GM18861 (cell line): ENCODE results near the gene TGFBR2.
A peak's percentile ranks its signal among the peaks of the same experiment; 100 is the strongest.
"Not testable (repeated sequence)": the region's sequence is repeated elsewhere in the genome, so short reads cannot be mapped to it uniquely, and the experiment has no call there.

Experiments used
- ATAC-seq: cut with Tn5 transposase; IDR thresholded peaks from one replicate; pipeline ENCODE4 v1.9.1; 2021; ENCODE audit not compliant: unreplicated experiment

TGFBR2 gene

GRCh38 chr3:30617653-30618052 is 11.3 kb downstream of the TGFBR2 start:
- ATAC-seq: no peak

DNA sequence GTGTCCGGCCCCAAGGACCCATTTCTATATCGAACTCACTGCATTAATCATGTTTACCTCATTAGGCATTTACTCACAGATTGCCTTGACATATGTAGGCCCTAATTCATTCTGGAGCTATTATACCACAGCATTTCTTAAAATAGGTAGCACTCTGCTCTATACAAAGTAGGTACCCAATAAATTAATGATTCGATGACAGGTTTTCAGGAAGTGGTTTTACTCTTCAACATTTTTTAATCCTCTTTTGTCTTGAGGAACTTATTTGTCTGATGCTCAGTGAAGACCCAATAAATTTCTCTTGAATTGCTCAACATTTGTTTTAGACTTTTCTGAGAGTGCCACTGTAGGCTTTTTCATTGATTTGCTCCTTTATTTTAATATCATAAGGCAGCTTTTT is 12.1 kb downstream of the TGFBR2 start:
- no peak for ATAC-seq

GRCh38 chr3:30619318-30619717 is 12.9 kb downstream of the TGFBR2 start:
- ATAC-seq: no peak

- no peak for ATAC-seq
Measured at GRCh38 chr3:30620402-30621360, 14.3 kb downstream of the TGFBR2 start.

GRCh38 chr3:30621576-30621975 is 15.2 kb downstream of the TGFBR2 start:
- no peak for ATAC-seq

DNA sequence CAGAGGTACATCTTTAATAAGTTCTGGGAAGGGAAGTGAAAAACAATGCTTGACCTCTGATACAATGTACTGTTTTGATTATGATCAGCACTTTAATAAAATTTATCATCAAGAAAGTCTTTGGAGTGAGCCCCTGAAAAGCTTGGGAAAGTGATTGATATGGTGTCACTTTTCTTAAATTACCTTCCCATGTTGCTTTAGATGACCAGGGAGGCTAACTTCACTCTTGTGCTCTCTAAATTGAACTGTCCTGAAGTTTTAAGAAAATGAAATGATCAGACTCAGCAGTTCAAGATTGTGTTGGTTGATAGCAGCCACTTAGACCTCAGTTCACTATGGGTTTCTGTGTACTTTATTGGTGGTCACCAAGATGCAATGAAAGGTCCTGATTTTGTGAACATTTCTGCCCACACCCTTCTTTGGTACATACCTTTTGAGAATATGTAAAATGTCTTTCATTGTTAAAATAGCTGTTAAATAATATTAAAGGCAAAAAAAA is 15.7 kb downstream of the TGFBR2 start:
- ATAC-seq: no peak

GRCh38 chr3:30622790-30623189 is 16.4 kb downstream of the TGFBR2 start:
- no peak for ATAC-seq

GRCh38 chr3:30623351-30623750 is 16.9 kb downstream of the TGFBR2 start:
- ATAC-seq: no peak

DNA sequence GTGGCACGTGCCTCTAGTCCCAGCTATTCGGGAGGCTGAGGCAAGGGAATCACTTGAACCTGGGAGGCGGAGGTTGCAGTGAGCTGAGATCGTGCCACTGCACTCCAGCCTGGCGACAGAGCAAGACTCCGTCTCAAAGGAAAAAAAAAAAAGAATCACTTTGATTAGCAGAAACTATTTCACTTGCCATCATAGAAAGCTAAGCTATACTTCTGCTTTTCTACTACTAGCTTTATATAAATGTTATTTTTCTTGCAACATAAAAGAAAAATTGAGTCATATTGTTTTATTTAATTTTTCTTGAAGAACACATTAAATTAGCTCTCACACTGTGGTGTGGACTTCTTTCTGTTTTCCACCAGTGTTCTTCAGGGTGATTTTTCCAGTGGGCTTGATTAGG is 18.1 kb downstream of the TGFBR2 start:
- ATAC-seq: not testable (repeated sequence)

- ATAC-seq: no peak
Measured at GRCh38 chr3:30625541-30626438, 19.4 kb downstream of the TGFBR2 start.

- no peak for ATAC-seq
Measured at GRCh38 chr3:30626443-30627180, 20.2 kb downstream of the TGFBR2 start.

DNA sequence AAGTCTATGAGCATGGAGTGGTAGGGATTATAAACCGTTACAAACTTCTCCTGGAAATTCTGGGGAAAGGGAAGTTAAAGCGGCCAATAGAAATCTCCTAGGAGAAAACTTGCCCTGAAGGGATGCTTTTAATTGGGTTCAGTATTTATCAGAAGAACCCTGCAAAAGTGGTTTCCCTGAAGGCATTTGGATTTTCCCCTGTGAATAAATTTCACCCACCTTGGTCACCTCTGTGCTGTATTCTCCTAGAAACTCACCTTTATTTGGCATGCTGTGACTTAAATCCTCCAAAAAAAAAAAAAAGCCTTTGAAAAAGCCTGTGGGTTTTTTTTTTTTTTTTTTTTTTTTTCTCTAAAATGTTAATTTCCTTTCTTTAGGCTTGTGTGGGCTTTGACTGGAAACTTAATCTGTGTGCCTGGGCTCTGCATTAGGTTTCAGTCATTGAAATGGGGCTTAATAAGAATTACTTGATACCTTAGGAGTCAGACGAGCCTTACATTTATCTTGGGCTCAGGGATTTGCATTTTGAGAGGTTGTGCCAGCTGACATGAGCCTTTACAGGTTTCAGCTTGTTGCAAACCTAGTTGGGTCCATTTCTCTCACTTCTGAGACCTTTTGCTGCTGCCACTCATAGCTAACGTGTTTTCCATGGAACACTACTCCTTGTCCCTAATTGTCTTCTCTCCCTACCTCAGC is 22.0 kb downstream of the TGFBR2 start:
- ATAC-seq: no peak

DNA sequence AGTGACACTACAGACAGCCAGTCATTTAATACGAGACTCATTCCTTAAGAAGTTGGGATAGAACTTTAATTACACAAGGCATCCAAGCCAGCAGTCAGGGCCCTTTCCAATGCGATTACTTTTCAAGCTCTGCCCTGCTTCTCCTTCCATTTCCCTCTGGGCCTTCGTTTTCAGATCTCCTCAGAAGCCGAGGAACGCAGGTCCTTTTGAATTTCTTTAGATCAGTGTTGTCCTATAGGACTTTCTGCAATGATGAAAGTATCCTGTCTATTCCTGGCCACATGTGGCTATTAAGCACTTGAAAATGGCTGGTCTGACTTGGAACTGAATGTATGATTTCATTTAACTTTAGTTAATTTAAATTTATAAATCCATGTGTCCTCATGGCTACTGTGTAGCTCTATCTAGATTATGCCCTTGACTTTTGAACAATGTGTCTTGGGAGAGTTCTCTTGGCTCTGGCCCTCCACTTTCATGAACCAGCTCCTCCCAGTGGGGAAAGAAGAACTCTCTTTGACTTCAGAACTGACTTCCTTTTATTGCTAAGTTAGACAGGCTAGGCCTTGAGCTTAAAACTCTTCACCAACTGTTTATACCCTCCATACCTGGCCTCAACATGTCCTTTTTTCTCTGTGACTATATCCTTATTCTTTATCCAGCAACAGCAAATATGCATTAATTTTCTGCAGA is 22.6 kb downstream of the TGFBR2 start:
- peak; percentile 41 for ATAC-seq

DNA sequence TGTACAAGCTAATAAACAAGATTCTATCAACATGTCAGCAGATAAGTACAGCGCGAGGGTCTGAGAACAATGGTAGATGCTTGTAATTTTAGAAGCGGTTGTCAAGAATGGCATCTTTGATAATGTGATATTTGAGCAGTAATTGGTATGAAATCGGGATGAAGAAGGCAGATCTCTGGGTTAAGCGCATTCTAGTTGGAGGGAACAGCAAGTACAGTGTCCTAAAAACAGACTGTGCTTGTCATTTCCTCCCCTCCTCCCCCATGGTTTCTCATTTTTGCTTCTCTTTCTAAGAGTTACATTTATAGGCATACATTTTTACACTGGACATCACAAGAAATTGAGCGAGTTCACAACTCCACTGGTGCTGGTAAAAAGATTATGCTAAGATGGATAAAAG is 23.3 kb downstream of the TGFBR2 start:
- ATAC-seq: no peak

- ATAC-seq: no peak
Measured at GRCh38 chr3:30630238-30631030, 24.0 kb downstream of the TGFBR2 start.

DNA sequence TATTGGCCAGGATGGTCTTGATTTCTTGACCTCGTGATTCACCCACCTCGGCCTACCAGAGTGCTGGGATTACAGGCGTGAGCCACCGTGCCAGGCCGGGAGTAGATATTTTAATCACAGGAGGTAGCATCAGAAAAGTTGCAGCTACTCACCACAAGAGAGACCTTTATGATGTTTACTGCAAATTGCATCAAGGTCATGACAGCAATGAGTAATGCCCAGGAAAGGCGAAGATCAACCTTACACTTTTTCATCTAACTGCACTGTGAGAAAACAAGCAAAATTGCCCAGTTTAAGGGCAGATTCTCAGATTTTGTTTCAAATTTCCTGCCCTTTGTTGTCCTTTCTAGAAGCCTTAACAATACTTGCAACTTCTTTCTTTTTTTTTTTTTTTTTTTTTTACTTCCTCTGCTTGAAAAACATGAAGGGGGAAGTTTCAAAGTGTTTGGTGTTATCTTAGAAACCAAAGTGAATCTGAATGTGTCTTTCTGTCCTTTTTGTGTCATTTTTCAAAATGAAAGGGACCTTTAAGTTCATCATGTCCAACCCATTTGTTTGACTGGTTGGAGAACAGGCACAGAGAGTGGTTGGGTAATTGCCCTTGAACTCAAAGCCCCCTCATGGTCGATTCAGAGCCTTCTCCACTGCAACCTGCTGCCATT is 25.0 kb downstream of the TGFBR2 start:
- ATAC-seq: peak; percentile 41

DNA sequence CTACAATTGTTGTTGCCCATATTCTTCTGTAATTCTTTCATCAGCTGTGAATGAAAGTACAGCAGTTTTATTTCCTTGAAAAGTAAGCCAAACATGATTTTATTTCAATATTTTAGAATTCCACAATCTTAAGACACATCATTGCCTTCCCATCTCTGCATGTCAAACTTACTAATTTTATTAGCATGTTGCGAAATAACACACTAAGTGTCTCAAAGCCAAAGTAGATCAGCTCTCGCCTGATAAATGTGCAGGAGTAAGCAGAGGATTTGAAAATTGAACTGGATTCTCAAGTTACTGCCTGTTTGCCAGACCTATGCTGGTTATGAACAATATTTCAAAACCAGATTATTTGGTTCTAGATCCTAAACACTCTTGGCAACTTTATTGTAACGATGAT is 25.7 kb downstream of the TGFBR2 start:
- ATAC-seq: no peak

- no peak for ATAC-seq
Measured at GRCh38 chr3:30632521-30632920, 26.1 kb downstream of the TGFBR2 start.
